GM19238 (cell line): Measurements from ENCODE around the gene TIMM29.

Experiments
- DNase-seq: peaks from one replicate; pipeline ENCODE4 v3.0.0; 2011; ENCODE audit warnings: low spot score; ENCODE audit not compliant: insufficient read length

Gene TIMM29

DNA sequence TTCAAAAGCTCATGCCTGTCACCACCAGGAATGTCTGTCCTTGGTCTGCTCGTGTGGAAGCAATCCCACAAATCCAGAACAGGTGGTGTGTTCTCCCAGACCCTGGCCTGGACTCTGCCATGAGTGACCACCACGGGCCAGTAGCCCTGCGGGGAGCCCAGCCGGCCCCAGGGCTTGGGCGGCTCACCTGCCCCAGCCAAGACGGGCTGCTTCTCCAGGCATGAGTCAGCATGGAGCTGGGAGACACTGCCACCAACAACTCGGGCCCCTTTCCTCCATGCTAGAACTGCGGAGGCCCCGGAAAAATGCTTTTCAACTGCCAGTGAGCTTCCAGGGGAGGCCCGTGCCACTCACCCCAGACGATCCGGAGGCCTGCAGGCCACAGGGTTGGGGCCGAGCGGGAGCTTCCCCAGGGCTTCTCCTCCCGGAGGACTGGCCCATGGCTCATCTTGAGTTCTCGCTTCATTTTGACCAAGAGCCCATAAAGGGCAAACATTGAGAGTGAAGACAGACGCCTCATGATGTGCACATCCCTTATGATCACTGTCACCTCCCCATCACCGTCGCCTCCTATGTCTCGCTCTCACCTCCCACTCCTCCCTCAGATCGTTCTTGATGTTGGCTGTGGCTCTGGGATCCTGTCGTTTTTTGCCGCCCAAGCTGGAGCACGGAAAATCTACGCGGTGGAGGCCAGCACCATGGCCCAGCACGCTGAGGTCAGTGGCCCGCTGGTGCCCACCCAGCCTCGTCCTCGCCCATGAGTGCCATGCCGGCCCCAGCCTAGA, 16.8 kb upstream of the TIMM29 start:
- no peak for DNase-seq

DNA sequence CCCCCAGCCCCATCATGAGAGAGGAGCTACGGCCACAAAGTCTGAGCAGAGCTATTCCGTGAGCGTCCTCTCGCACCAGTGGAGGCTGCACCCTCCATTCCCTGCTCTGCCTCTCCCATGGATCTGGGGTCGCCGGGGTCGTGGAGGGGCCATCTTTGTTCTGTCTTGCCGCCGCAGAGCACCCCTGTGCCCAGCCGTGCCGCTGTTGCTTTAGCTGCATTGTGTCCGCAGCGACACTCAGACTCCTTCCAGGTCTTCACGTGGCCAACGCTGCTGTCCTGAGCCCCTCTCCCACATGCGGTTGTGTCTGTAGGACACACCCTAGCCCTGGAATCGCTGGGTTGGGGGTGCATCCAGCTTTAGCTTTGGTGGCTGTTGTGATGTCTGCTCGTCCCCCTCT, 16.0 kb upstream of the TIMM29 start:
- no peak for DNase-seq

DNA sequence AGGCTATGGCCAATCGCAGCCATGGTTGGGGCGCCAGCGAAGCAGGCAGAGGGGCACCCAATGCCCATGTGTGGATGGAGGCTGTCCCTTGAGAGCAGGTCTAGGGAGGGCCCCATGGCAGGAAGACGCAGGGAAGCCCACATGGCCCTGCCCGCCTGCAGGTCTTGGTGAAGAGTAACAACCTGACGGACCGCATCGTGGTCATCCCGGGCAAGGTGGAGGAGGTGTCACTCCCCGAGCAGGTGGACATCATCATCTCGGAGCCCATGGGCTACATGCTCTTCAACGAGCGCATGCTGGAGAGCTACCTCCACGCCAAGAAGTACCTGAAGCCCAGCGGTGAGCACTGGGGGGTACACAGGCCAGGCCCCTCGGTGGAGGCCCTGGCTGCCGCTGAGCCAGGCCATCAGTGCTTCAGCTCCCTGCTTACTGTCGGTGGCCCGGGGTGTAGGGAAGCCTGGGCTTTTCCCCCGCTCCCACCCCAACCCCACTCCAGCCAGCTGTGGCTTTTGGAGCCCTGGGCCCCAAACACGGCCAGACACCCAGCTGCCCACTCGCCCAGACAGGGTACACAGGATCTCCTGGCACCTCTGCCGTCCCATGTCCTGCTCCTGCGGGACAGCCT, 14.8 kb upstream of the TIMM29 start:
- DNase-seq: no peak

DNA sequence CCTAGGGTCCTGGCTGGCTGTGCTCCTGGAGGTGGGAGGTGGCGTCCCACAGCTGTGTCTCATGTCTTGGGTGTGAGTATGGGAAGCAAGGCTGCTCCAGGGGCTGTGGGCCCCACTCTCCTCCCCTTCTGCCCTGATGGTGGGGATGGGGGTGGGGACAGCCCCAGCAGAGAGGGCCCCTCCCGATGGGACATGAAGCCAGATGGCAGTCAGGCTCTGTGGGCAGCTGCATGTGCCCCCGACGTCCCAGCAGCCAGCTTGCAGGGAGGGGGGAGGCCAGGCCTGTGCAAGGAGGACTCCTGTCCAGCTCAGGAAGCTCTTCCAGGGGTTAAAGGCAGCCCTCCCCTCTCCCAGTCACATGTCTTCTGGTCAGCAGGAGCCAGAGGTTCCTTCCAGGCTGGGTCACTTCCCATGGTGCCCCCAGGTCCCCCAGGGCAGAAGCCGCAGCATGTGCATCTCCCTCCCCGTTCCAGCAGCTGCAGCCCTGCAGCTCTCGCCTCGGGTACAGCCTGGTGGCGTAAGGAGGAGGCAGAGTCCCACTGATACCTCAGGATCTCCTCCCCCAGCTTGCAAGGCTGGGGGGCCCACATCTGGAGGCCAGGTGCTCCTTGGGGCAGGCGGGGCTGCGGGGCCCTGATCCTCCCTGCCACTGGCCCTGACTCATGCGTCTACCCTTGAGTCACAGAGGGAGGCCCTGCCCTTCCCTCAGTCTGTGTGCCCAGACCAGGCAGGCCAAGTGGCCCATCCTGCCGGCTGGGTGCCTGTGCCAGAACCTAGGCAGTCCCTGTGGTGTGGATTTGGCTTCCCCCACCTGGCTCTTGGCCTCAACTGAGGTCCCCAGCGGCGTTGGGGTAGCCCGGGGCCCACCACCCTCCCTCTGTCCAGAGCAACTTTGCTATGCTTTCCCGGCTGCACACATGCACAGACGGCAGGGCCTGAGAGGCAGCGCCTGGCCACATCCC, 13.2 kb upstream of the TIMM29 start:
- no peak for DNase-seq

DNA sequence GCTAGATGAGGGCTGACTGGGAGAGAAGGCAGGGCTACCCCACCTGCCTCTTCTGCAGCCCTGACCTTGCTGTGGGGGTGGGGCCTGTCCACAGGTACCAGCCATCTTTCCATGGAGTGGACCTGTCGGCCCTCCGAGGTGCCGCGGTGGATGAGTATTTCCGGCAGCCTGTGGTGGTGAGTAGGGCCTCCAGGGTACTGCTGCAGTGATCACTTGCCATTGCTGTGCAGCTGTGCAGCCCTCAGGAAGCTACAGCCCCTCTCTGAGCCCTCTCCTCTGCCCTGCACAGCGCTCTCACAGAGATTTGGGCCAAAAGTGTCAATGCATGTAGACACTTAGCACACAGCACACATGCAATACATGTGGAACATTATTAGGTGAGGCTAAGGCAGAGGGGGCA, 12.0 kb upstream of the TIMM29 start:
- DNase-seq: no peak

DNA sequence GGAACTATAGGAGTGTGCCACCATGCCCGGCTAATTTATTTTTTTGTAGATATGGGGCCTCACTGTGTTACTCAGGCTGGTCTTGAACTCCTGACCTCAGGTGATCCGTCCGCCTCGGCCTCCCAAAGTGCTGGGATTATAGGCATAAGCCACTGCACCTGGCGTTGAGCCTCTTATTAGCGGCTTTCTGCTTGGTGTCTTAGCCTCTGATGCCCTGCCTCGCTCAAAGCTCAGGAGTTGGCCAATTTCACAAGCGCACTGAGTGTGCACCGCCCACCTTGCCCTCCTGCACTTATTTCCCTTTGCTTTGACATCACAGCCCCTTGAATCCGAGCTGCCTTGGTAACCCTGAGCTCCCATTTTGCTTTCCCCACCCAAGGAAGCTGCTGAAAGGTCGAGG, 10.3 kb upstream of the TIMM29 start:
- no peak for DNase-seq

DNA sequence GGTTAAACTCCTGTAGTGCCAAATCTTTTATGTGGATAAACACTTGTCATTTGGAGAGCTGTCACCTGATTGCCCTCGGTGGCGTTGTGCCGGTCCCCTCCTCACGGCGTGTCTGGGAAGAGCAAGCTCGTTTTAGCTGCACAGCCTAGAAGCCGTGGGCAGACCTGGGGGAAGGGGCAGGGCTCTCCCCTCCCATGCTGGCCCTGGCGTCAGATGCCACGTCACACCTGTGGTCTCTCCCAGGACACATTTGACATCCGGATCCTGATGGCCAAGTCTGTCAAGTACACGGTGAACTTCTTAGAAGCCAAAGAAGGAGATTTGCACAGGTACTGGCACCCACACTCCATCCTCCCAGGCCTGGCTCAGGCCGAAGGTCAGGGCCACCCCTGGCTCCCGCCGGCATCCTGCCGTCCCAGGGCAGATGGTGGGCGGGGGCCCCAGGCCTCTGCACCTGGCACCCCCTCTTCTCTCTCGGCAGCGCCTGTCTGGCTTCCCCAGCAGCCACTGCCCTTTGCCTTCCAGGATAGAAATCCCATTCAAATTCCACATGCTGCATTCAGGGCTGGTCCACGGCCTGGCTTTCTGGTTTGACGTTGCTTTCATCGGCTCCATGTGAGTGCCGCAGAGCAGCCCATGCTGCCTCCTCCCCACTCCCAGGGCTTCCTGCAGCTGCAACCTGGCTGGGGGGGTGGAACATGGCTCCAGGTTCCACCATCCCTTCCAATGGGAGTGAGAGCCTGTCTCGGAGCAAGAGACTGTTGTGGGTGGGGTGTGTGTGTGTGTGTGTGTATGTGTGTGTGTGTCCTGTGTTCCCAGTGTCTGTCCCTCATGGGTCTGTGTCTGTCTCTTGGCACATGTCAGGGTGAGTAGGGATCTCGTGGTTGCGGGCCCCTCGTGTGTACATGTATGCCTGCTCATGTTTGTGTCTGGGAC, 9.0 kb upstream of the TIMM29 start:
- DNase-seq: no peak

DNA sequence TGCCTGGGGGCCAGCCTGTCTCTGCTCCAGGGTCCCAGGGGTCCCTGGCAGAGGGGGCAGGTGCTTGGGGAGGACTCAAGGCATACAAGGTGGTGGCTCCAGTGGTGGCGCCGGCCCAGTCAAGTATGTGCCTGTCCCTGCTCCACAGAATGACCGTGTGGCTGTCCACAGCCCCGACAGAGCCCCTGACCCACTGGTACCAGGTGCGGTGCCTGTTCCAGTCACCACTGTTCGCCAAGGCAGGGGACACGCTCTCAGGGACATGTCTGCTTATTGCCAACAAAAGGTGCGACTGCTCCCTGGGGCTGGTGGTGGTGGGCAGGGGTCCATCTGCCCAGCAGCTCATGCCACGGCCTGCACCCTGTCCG, 8.3 kb upstream of the TIMM29 start:
- DNase-seq: no peak

DNA sequence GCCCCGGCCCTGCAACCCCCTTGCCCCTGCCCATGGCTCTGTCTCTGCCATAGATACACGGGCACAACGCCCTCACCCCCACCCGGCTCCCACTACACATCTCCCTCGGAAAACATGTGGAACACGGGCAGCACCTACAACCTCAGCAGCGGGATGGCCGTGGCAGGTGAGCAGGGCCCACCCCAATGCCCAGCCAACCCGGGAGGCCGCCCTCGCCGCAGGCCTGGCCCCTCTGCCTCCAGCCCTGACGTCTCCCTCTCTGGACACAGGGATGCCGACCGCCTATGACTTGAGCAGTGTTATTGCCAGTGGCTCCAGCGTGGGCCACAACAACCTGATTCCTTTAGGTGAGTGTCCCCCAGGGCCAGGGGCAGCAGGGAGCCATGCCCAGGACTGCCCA, 7.8 kb upstream of the TIMM29 start:
- DNase-seq: no peak

DNA sequence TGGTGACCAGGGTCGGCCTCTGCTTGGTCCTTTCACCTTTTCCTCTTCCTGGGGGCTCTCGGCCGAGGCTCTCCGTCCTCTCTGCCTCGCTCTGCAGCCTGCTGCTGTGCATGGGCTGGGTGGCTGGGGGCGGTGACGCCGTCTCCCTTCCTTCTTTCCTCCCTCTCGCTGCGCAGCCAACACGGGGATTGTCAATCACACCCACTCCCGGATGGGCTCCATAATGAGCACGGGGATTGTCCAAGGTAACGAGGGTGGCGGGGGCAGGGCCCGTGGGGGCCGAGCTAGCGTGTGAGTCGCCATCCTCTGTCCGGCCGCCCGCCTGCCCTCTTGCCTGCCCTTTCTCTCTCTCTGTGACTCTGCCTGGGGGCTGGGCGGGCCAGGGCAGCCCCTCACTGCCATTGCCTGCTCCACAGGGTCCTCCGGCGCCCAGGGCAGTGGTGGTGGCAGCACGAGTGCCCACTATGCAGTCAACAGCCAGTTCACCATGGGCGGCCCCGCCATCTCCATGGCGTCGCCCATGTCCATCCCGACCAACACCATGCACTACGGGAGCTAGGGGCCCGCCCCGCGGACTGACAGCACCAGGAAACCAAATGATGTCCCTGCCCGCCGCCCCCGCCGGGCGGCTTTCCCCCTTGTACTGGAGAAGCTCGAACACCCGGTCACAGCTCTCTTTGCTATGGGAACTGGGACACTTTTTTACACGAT, 7.3 kb upstream of the TIMM29 start:
- DNase-seq: no peak

DNA sequence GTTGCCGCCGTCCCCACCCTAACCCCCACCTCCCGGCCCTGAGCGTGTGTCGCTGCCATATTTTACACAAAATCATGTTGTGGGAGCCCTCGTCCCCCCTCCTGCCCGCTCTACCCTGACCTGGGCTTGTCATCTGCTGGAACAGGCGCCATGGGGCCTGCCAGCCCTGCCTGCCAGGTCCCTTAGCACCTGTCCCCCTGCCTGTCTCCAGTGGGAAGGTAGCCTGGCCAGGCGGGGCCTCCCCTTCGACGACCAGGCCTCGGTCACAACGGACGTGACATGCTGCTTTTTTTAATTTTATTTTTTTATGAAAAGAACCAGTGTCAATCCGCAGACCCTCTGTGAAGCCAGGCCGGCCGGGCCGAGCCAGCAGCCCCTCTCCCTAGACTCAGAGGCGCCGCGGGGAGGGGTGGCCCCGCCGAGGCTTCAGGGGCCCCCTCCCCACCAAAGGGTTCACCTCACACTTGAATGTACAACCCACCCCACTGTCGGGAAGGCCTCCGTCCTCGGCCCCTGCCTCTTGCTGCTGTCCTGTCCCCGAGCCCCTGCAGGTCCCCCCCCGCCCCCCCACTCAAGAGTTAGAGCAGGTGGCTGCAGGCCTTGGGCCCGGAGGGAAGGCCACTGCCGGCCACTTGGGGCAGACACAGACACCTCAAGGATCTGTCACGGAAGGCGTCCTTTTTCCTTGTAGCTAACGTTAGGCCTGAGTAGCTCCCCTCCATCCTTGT, 6.5 kb upstream of the TIMM29 start:
- DNase-seq: no peak

DNA sequence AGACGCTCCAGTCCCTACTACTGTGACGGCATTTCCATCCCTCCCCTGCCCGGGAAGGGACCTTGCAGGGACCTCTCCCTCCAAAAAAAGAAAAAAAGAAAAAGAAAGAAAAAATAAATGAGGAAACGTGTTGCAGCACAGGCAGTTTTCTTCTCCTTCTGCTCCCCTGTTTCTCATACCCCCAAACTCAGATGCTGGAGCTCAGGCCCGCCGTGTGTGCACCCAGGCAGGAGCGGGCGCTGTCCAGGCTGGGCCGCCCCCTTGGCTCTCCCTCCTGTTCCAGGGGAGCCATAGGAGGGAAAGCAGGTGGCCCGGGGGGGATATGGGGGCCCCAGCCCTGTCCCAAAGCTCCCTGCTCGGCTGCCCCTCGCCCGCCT, 6.0 kb upstream of the TIMM29 start:
- no peak for DNase-seq

DNA sequence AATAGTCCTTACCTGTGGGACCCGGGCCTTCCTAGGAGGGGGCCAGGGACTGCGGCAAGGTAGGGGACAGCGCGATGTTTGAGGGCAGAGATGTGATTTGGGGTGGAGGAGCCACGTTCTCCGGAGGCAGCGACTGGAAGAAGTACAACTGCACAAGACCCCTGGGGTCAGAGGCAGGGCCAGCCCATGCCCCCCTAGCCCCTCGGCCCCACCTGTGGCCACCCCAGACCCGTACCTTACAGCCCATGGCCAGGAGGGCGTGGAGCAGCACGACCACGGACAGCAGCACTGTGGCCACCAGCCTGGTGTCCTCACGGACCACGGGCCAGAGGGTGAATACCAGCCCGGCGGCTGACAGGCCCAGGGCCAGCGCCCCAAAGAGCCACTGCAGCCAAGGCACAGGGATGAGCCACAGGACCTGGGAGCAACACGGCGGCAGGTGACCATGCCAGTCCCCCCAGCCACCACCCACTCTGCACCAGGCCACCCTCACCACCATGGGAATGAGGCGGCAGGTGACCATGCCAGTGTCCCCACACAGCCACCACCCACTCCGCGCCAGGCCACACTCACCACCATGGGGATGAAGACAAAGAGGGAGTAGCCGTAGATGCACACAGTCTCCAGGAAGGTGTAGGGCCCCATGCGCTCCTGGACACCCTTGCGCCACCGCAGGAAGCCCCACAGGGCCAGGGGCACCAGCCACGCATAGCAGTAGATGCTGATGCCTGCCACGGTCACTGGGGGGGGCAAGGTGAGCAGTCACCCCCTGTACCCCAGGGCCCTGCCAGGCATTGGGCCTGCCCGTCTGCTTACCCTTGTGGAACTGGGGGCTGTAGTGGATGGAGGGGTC, 5.1 kb upstream of the TIMM29 start:
- DNase-seq: no peak

DNA sequence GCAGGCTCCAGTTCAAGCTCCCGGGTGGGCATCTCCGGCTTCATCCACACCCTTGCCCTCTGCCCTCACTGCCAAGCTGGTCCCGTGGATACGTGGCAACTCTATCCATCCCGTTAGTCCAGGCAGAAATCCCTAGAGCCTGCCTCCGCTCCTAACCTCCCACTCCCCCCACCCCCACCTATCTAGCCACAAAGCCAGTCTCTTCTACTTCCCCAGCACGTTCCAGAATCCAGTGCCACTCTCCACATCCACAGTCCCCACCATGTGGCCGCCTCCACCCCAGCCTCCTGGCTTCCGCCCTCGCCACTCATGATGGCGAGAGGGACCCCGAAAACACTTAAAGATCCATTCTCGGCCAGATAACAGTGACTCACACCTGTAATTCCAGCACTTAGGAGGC, 4.0 kb upstream of the TIMM29 start:
- no peak for DNase-seq

DNA sequence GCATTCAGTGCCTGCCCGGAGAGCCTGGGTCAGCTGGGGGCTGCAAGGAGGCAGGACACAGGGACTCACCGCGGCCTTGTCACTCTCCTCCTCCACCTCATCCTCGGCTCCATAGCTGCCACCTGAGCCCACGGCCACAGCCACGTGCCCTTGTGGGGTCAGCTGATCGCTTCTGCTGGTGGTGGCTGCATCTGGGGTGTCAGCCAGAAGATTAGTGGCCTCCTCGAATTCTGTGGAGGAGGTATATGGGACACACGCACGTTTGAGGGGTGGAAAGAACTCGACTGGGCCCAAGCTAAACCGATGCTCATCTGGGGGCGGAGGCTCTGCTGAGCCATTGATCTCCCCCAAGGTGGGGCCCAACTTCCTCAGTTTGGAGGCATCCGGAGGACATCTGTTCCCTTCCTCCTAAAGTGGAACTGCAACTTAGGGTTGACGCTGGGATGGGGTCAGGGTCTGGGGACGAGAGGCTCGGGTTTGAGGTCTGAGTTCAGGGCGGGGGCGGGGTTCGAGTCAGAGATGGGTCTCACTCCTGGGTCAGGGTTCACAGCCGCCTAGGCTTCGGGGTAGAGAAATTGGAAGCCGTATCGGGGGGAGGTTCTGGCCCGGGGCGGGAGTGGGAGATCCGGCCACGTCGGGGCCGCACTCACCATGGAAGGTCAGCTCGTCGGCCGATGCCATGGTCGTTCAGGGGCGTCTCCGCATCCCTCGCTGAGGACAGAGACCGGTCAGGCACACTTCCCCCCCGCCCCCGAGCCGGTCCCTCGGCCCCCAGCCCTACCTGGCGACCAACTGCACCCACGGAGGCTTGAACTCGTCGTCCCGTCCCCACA, 665 bp upstream of the TIMM29 start:
- no peak for DNase-seq

DNA sequence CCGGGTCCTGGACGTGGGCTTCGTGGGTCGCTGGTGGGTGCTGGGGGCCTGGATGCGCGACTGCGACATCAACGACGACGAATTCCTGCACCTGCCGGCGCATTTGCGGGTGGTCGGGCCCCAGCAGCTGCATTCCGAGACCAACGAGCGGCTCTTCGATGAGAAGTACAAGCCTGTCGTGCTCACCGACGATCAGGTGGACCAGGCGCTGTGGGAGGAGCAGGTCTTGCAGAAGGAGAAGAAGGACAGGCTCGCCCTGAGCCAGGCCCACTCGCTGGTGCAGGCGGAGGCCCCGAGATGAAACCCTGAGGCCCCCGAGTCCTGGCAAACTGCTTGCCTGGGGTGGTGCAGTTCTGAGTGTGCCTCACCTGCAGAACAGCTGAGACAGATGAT, 787 bp downstream of the TIMM29 start:
- DNase-seq: no peak

DNA sequence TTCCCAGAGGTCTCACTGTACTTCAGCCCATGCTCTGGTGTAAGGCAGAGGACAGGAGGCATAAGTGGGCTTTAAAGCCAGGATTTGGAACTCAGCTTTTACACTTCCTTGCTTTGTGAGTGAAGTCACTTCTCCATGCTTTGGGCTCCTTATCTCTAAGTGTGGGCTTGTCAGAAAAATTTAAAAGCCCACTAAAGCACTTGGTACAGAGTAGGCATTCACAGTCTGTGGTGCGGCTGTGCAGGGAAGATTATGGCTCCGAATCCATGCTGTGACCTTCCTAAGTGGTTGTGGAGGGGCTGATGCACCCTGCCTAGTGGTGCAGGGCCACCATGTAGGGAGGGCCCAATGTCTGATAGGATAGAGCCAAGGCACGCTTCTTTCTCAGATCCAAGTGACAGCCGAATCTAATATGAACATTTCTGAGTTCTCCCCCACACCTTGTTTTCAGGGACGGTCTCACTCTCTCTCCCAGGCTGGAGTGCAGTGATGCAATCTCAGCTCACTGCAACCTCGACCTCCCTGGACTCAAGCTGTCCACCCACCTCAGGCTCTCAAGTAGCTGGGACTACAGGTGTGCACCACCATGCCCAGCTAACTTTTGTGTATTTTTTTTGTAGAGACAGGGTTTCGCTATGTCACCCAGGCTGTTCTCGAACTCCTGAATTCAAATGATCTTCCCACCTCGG, 6.9 kb downstream of the TIMM29 start:
- no peak for DNase-seq
